ENCODE measurements around the gene NR2C1. TPM values are rescaled to one million over a fixed set of nuclear protein-coding genes. Genes with fewer than 3 reads are reported as not detected.

NR2C1 gene
- total RNA-seq, 1 experiment from 2014 or later, result 45.2 TPM

GRCh38 chr12:95051241-95051640, 22.2 kb downstream of the NR2C1 start:
- no peaks in the 10 kb centered on the region for H3K4me1 ChIP-seq (ENCODE audit: low read length)
- H2AFZ ChIP-seq (ENCODE audit: low read length), result no peak overlapping the region

DNA sequence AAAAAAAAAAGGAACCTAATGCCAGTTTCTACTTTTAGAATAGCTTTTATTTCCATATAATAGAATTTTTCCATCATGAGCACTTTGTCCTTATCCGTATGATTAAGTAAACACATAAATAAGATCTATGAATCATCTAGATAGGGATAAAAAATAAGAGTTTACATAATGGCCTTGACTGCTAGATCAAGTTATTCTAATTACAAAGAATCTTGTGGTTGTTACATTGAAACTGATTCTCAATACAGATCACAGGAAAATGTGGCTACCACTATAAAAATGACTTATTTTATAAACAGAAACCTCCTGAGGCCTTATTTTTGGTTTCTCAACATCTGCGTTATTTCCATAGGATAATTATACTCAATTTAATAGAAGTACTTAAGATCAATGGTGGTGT, 35.5 kb downstream of the NR2C1 start:
- peaks cover 57% of the 10 kb centered on the region for H3K79me2 ChIP-seq (ENCODE audit: low read length)
- H3K27ac ChIP-seq (ENCODE audit: low read length), result no peak overlapping the region
- no peaks in the 10 kb centered on the region for H3K27me3 ChIP-seq (ENCODE audit: low read length)
- H3K4me1 ChIP-seq (ENCODE audit: low read length), result peaks cover 2% of the 10 kb centered on the region
- no peak overlapping the region for H2AFZ ChIP-seq (ENCODE audit: low read length)
- no peaks in the 10 kb centered on the region for H3K9me3 ChIP-seq (ENCODE audit: low read length)
- peaks cover 52% of the 10 kb centered on the region; the same call in 1 of the 2 replicates for H3K36me3 ChIP-seq (ENCODE audit: insufficient read depth, low read length)
- no peak overlapping the region for H3K9ac ChIP-seq (ENCODE audit: low read length)
- no peaks in the 10 kb centered on the region for H4K20me1 ChIP-seq (ENCODE audit: insufficient read depth, low read depth, low read length)
- no peak overlapping the region for H3K4me2 ChIP-seq (ENCODE audit: low read depth, low read length, poor library complexity, severe bottlenecking)
- DNase-seq, result no peak
- no peaks in the 10 kb centered on the region for H3K9me2 ChIP-seq (replicated peaks; ENCODE audit: insufficient read depth, low read length)
- H3K4me3 ChIP-seq (ENCODE audit: low read length), result no peak overlapping the region

More at GRCh38 chr12:95051241-95051640, 22.2 kb downstream of the NR2C1 start:
- Histone ChIP-seq H3K27ac (ENCODE audit: low read length) (no peak overlapping the region), H3K9me3 (ENCODE audit: low read length) (no peaks in the 10 kb centered on the region), H3K4me3 (ENCODE audit: low read length) (no peak overlapping the region), H4K20me1 (ENCODE audit: insufficient read depth, low read depth, low read length) (no peaks in the 10 kb centered on the region), H3K79me2 (ENCODE audit: low read length) (peaks cover 10% of the 10 kb centered on the region), H3K36me3 (ENCODE audit: insufficient read depth, low read length) (peaks cover 62% of the 10 kb centered on the region), H3K9ac (ENCODE audit: low read length) (no peak overlapping the region), H3K27me3 (ENCODE audit: low read length) (no peaks in the 10 kb centered on the region), H3K9me2 (replicated peaks; ENCODE audit: insufficient read depth, low read length) (no peaks in the 10 kb centered on the region), H3K4me2 (ENCODE audit: low read depth, low read length, poor library complexity, severe bottlenecking) (no peak overlapping the region)
- no peak for DNase-seq

GRCh38 chr12:95034750-95035149, 38.7 kb downstream of the NR2C1 start:
- no peak for DNase-seq
- Histone ChIP-seq H3K36me3 (ENCODE audit: insufficient read depth, low read length) (peaks cover 39% of the 10 kb centered on the region; the same call in 1 of the 2 replicates), H2AFZ (ENCODE audit: low read length) (no peak overlapping the region)

GRCh38 chr12:95022477-95022876, 50.9 kb downstream of the NR2C1 start:
- Histone ChIP-seq H3K27me3 (ENCODE audit: low read length) (no peaks in the 10 kb centered on the region), H3K9ac (ENCODE audit: low read length) (no peak overlapping the region), H3K9me3 (ENCODE audit: low read length) (no peaks in the 10 kb centered on the region), H3K79me2 (ENCODE audit: low read length) (no peaks in the 10 kb centered on the region), H3K4me2 (ENCODE audit: low read depth, low read length, poor library complexity, severe bottlenecking) (no peak overlapping the region), H2AFZ (ENCODE audit: low read length) (no peak overlapping the region), H3K4me1 (ENCODE audit: low read length) (no peaks in the 10 kb centered on the region), H3K4me3 (ENCODE audit: low read length) (no peak overlapping the region), H3K9me2 (replicated peaks; ENCODE audit: insufficient read depth, low read length) (no peaks in the 10 kb centered on the region), H3K36me3 (ENCODE audit: insufficient read depth, low read length) (peaks cover 31% of the 10 kb centered on the region; the same call in 1 of the 2 replicates), H3K27ac (ENCODE audit: low read length) (no peak overlapping the region), H4K20me1 (ENCODE audit: insufficient read depth, low read depth, low read length) (no peaks in the 10 kb centered on the region)
- peak; percentile 48 for DNase-seq

More at GRCh38 chr12:95034750-95035149, 38.7 kb downstream of the NR2C1 start:
- Histone ChIP-seq H3K9me3 (ENCODE audit: low read length) (no peaks in the 10 kb centered on the region), H3K27me3 (ENCODE audit: low read length) (no peaks in the 10 kb centered on the region), H3K9ac (ENCODE audit: low read length) (no peak overlapping the region), H3K4me1 (ENCODE audit: low read length) (peaks cover 2% of the 10 kb centered on the region), H3K4me2 (ENCODE audit: low read depth, low read length, poor library complexity, severe bottlenecking) (no peak overlapping the region), H3K27ac (ENCODE audit: low read length) (no peak overlapping the region), H3K79me2 (ENCODE audit: low read length) (peaks cover 42% of the 10 kb centered on the region), H4K20me1 (ENCODE audit: insufficient read depth, low read depth, low read length) (no peaks in the 10 kb centered on the region), H3K4me3 (ENCODE audit: low read length) (no peak overlapping the region), H3K9me2 (replicated peaks; ENCODE audit: insufficient read depth, low read length) (no peaks in the 10 kb centered on the region)

DNA sequence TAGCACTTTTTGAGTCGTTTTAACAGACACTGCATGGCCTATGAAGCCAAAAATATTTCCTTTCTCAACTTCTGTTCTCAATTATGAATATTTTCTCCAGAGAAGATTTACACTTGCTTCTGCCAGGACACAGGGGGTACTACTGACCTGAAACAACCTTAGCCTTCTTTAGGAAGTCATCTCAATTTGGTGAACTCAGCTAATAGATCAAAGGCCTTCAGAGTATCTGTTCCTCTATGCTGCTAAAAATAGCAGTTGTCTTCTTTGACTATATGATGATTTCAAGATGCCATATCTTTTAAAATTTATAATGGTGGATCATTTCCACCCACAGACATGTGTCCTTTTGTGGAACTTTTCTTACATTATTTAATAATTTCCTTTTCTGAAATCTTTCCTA, 55.9 kb downstream of the NR2C1 start:
- no peak overlapping the region for H3K4me2 ChIP-seq (ENCODE audit: low read depth, low read length, poor library complexity, severe bottlenecking)
- no peak overlapping the region for H3K4me3 ChIP-seq (ENCODE audit: low read length)
- no peak for DNase-seq
- H2AFZ ChIP-seq (ENCODE audit: low read length), result no peak overlapping the region
- H3K4me1 ChIP-seq (ENCODE audit: low read length), result no peaks in the 10 kb centered on the region
- H3K27me3 ChIP-seq (ENCODE audit: low read length), result no peaks in the 10 kb centered on the region
- peaks cover 11% of the 10 kb centered on the region; the same call in 1 of the 2 replicates for H3K36me3 ChIP-seq (ENCODE audit: insufficient read depth, low read length)
- no peaks in the 10 kb centered on the region for H3K9me2 ChIP-seq (replicated peaks; ENCODE audit: insufficient read depth, low read length)
- H4K20me1 ChIP-seq (ENCODE audit: insufficient read depth, low read depth, low read length), result no peaks in the 10 kb centered on the region
- H3K27ac ChIP-seq (ENCODE audit: low read length), result no peak overlapping the region
- H3K79me2 ChIP-seq (ENCODE audit: low read length), result no peaks in the 10 kb centered on the region
- H3K9ac ChIP-seq (ENCODE audit: low read length), result no peak overlapping the region
- H3K9me3 ChIP-seq (ENCODE audit: low read length), result no peaks in the 10 kb centered on the region

GRCh38 chr12:95016120-95016519, 57.3 kb downstream of the NR2C1 start:
- H3K4me2 ChIP-seq (ENCODE audit: low read depth, low read length, poor library complexity, severe bottlenecking), result no peak overlapping the region
- H3K9ac ChIP-seq (ENCODE audit: low read length), result no peak overlapping the region
- no peaks in the 10 kb centered on the region for H3K79me2 ChIP-seq (ENCODE audit: low read length)
- H3K9me3 ChIP-seq (ENCODE audit: low read length), result no peaks in the 10 kb centered on the region
- no peaks in the 10 kb centered on the region for H4K20me1 ChIP-seq (ENCODE audit: insufficient read depth, low read depth, low read length)
- no peak overlapping the region for H2AFZ ChIP-seq (ENCODE audit: low read length)
- H3K9me2 ChIP-seq (replicated peaks; ENCODE audit: insufficient read depth, low read length), result no peaks in the 10 kb centered on the region
- DNase-seq, result no peak
- no peaks in the 10 kb centered on the region for H3K27me3 ChIP-seq (ENCODE audit: low read length)
- peaks cover 3% of the 10 kb centered on the region; the same call in 1 of the 2 replicates for H3K36me3 ChIP-seq (ENCODE audit: insufficient read depth, low read length)
- H3K4me3 ChIP-seq (ENCODE audit: low read length), result no peak overlapping the region
- H3K4me1 ChIP-seq (ENCODE audit: low read length), result no peaks in the 10 kb centered on the region
- H3K27ac ChIP-seq (ENCODE audit: low read length), result no peak overlapping the region

GRCh38 chr12:95014554-95014953, 58.9 kb downstream of the NR2C1 start:
- Histone ChIP-seq H3K9me2 (replicated peaks; ENCODE audit: insufficient read depth, low read length) (no peaks in the 10 kb centered on the region), H4K20me1 (ENCODE audit: insufficient read depth, low read depth, low read length) (no peaks in the 10 kb centered on the region), H3K9me3 (ENCODE audit: low read length) (no peaks in the 10 kb centered on the region), H3K79me2 (ENCODE audit: low read length) (no peaks in the 10 kb centered on the region), H3K4me2 (ENCODE audit: low read depth, low read length, poor library complexity, severe bottlenecking) (no peak overlapping the region), H3K4me1 (ENCODE audit: low read length) (no peaks in the 10 kb centered on the region), H3K9ac (ENCODE audit: low read length) (no peak overlapping the region), H3K27me3 (ENCODE audit: low read length) (no peaks in the 10 kb centered on the region), H3K36me3 (ENCODE audit: insufficient read depth, low read length) (no peaks in the 10 kb centered on the region), H2AFZ (ENCODE audit: low read length) (no peak overlapping the region), H3K27ac (ENCODE audit: low read length) (no peak overlapping the region), H3K4me3 (ENCODE audit: low read length) (no peak overlapping the region)
- no peak for DNase-seq

DNA sequence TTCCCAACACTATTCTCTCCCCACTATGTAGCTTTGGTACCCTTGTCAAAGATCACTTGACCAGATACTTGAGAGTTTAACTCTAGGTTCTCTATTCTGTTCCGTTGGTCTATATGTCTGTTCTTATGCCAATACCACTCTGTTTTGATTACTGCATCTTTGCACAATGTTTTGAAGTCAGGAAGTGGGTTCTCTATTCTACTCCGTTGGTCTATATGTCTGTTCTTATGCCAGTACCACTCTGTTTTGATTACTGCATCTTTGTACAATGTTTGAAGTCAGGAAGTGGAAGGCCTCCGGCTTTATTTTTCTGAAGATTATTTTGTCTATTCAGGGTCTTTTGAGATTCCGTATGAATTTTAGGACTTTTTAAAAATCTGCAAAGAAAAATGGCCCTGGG, 67.2 kb downstream of the NR2C1 start:
- no peak overlapping the region for H2AFZ ChIP-seq (ENCODE audit: low read length)
- H3K4me1 ChIP-seq (ENCODE audit: low read length), result peaks cover 16% of the 10 kb centered on the region
- no peak overlapping the region for H3K4me2 ChIP-seq (ENCODE audit: low read depth, low read length, poor library complexity, severe bottlenecking)
- no peak overlapping the region for H3K9ac ChIP-seq (ENCODE audit: low read length)
- peaks cover under 1% of the 10 kb centered on the region; the same call in 1 of the 2 replicates for H3K36me3 ChIP-seq (ENCODE audit: insufficient read depth, low read length)
- peaks cover 3% of the 10 kb centered on the region; the same call in 1 of the 2 replicates for H4K20me1 ChIP-seq (ENCODE audit: insufficient read depth, low read depth, low read length)
- H3K9me2 ChIP-seq (replicated peaks; ENCODE audit: insufficient read depth, low read length), result no peaks in the 10 kb centered on the region
- H3K27ac ChIP-seq (ENCODE audit: low read length), result no peak overlapping the region
- H3K4me3 ChIP-seq (ENCODE audit: low read length), result no peak overlapping the region
- DNase-seq, result no peak
- no peaks in the 10 kb centered on the region for H3K27me3 ChIP-seq (ENCODE audit: low read length)
- 0 out of 2 replicates have a peak, but pooled peaks cover 3% of the 10 kb centered on the region for H3K9me3 ChIP-seq (ENCODE audit: low read length)
- H3K79me2 ChIP-seq (ENCODE audit: low read length), result peaks cover 22% of the 10 kb centered on the region
